H1 (cell line): ENCODE measurements around the gene GNG11. TPM values are rescaled to one million over a fixed set of nuclear protein-coding genes. Genes with fewer than 3 reads are reported as not detected.

Experiments
- CTCF ChIA-PET: fragments of 300-600 bp; sonication (Branson Sonifier 250); formaldehyde crosslinking; loops from one replicate; lab custom pipeline; 2021; ENCODE audit not compliant: partially characterized antibody; lab: Charles Lee
- POLR2A ChIA-PET: fragments of 300-600 bp; sonication (Branson Sonifier 250); formaldehyde crosslinking; loops from one replicate; lab custom pipeline; 2021; ENCODE audit warnings: inconsistent platforms; ENCODE audit not compliant: partially characterized antibody; lab: Charles Lee
- DNase-seq, 2 experiments: peaks; one replicate each; pipeline versions ENCODE4 v3.0.0 to v3.0.0-alpha.2; 2010 to 2022; ENCODE audit warnings: low spot score in 2 of 2, low read depth in 1 of 2, mixed read lengths in 1 of 2
- FAIRE-seq: peaks from 2 replicates; lab custom pipeline; 2011; peaks lifted over from hg19 to GRCh38; lab: Jason Lieb, UNC
- H2AFZ ChIP-seq: 2 replicates; pipeline ENCODE4 v1.8.1; 2012; ENCODE audit warnings: low read length, inconsistent platforms
- H2AK5ac ChIP-seq: 2 replicates; pipeline ENCODE4 v1.6.1; 2013; ENCODE audit warnings: low read depth, low read length
- H2BK120ac ChIP-seq: replicated peaks from 2 replicates; pipeline ENCODE3; 2013; ENCODE audit warnings: low read depth, low read length, inconsistent platforms
- H2BK12ac ChIP-seq: 2 replicates; pipeline ENCODE4 v1.6.1; 2013; ENCODE audit warnings: low read depth, low read length
- H2BK15ac ChIP-seq: 2 replicates; pipeline ENCODE4 v1.6.1; 2013; ENCODE audit warnings: low read length
- H2BK20ac ChIP-seq: 2 replicates; pipeline ENCODE4 v1.6.1; 2013; ENCODE audit warnings: low read length
- H2BK5ac ChIP-seq: 2 replicates; pipeline ENCODE4 v1.6.1; 2013; ENCODE audit warnings: low read depth, low read length
- H3K14ac ChIP-seq: 2 replicates; pipeline ENCODE4 v1.6.1; 2013; ENCODE audit warnings: inconsistent platforms; ENCODE audit not compliant: insufficient read length
- H3K18ac ChIP-seq: 2 replicates; pipeline ENCODE4 v1.6.1; 2013; ENCODE audit warnings: low read length; ENCODE audit errors: extremely low read depth
- H3K23ac ChIP-seq: 2 replicates; pipeline ENCODE4 v1.6.1; 2013; ENCODE audit warnings: inconsistent platforms; ENCODE audit not compliant: insufficient read length
- H3K23me2 ChIP-seq: 2 replicates; pipeline ENCODE4 v1.6.1; 2013; ENCODE audit warnings: low read depth, low read length
- H3K27ac ChIP-seq: 2 replicates; pipeline ENCODE4 v1.6.1; 2011; ENCODE audit warnings: low read depth, low read length, inconsistent platforms
- H3K27me3 ChIP-seq, 4 experiments: replicated peaks in 1 of 4; 1 replicate in 1 of 4; 2 replicates in 3 of 4; pipeline versions ENCODE4 v1.6.1 to v1.8.1; 2011 to 2013; ENCODE audit warnings: low read length in 3 of 4, mild to moderate bottlenecking in 3 of 4, inconsistent platforms in 2 of 4, mixed read lengths in 2 of 4, moderate library complexity in 1 of 4; ENCODE audit not compliant: control insufficient read depth in 3 of 4, insufficient read depth in 3 of 4; ENCODE audit errors: extremely low read depth in 1 of 4
- H3K36me3 ChIP-seq, 4 experiments: 2 replicates each; pipeline versions ENCODE4 v1.6.1 to v1.8.1; 2011 to 2013; ENCODE audit warnings: mild to moderate bottlenecking in 4 of 4, low read length in 3 of 4, moderate library complexity in 2 of 4, control low read depth in 1 of 4, inconsistent platforms in 1 of 4; ENCODE audit not compliant: insufficient read depth in 4 of 4, control insufficient read depth in 2 of 4
- H3K4ac ChIP-seq: replicated peaks from 2 replicates; pipeline ENCODE3; 2013; ENCODE audit warnings: low read length, low read depth, mixed read lengths, inconsistent platforms; ENCODE audit not compliant: insufficient read length
- H3K4me1 ChIP-seq, 4 experiments: replicated peaks in 1 of 4; 1 replicate in 1 of 4; 2 replicates in 3 of 4; pipeline versions ENCODE4 v1.6.1 to v1.8.1; 2011 to 2013; ENCODE audit warnings: low read length in 3 of 4, inconsistent platforms in 2 of 4, mixed read lengths in 1 of 4; ENCODE audit not compliant: insufficient read depth in 4 of 4, control insufficient read depth in 3 of 4
- H3K4me2 ChIP-seq, 2 experiments: 2 replicates each; pipeline versions ENCODE4 v1.6.1 to v1.8.1; 2011 to 2013; ENCODE audit warnings: low read depth in 2 of 2, low read length in 2 of 2, control low read depth in 1 of 2, inconsistent platforms in 1 of 2, mild to moderate bottlenecking in 1 of 2; ENCODE audit not compliant: insufficient read depth in 1 of 2
- H3K4me3 ChIP-seq, 4 experiments: fragments of 200-600, 300-600 bp in 1 of 4; sonication (generic), shearing (Covaris generic), sonication (Bioruptor Twin) in 1 of 4; 2 replicates each; pipeline versions ENCODE4 v1.5.1 to v1.8.1; 2011 to 2016; ENCODE audit warnings: low read length in 4 of 4, low read depth in 3 of 4, control low read depth in 2 of 4, inconsistent platforms in 2 of 4, mild to moderate bottlenecking in 2 of 4, mixed read lengths in 1 of 4, moderate library complexity in 1 of 4; ENCODE audit not compliant: insufficient read depth in 2 of 4; ENCODE audit errors: extremely low read depth in 1 of 4
- H3K56ac ChIP-seq: replicated peaks from 2 replicates; pipeline ENCODE3; 2013; ENCODE audit warnings: low read depth, mild to moderate bottlenecking, mixed read lengths, low read length, inconsistent platforms; ENCODE audit not compliant: insufficient read length
- H3K79me1 ChIP-seq: 2 replicates; pipeline ENCODE4 v1.6.1; 2013; ENCODE audit warnings: low read depth, low read length, control low read depth
- H3K79me2 ChIP-seq, 2 experiments: 2 replicates each; pipeline versions ENCODE4 v1.6.1 to v1.8.1; 2012 to 2013; ENCODE audit warnings: low read length in 2 of 2, mild to moderate bottlenecking in 2 of 2, inconsistent platforms in 1 of 2; ENCODE audit not compliant: insufficient read depth in 2 of 2, control insufficient read depth in 1 of 2
- H3K9ac ChIP-seq, 4 experiments: replicated peaks in 1 of 4; 1 replicate in 1 of 4; 2 replicates in 3 of 4; pipeline versions ENCODE4 v1.6.1 to v1.8.1; 2011 to 2013; ENCODE audit warnings: low read depth in 3 of 4, low read length in 3 of 4, control low read depth in 2 of 4, mild to moderate bottlenecking in 2 of 4, moderate library complexity in 2 of 4, inconsistent platforms in 1 of 4; ENCODE audit errors: extremely low read depth in 1 of 4
- H3K9me3 ChIP-seq, 2 experiments: 2 replicates each; pipeline versions ENCODE4 v1.6.1 to v1.8.1; 2012 to 2013; ENCODE audit warnings: mild to moderate bottlenecking in 2 of 2, moderate library complexity in 2 of 2, control low read depth in 1 of 2, inconsistent platforms in 1 of 2, low read depth in 1 of 2, low read length in 1 of 2, mixed read lengths in 1 of 2; ENCODE audit not compliant: insufficient read depth in 2 of 2
- H4K20me1 ChIP-seq, 2 experiments: replicated peaks in 1 of 2; 2 replicates each; pipeline versions ENCODE3 to v1.8.1; 2011 to 2013; ENCODE audit warnings: inconsistent platforms in 2 of 2, low read length in 2 of 2, mild to moderate bottlenecking in 1 of 2; ENCODE audit not compliant: insufficient read depth in 2 of 2, control insufficient read depth in 1 of 2
- H4K5ac ChIP-seq: 2 replicates; pipeline ENCODE4 v1.6.1; 2013; ENCODE audit warnings: low read length, low read depth, mixed read lengths, inconsistent platforms; ENCODE audit not compliant: insufficient read length
- H4K8ac ChIP-seq: 2 replicates; pipeline ENCODE4 v1.8.0; 2013; ENCODE audit warnings: mild to moderate bottlenecking, moderate library complexity, low read length, inconsistent platforms; ENCODE audit not compliant: insufficient read depth; ENCODE audit errors: extremely low read depth
- H4K91ac ChIP-seq: replicated peaks from 2 replicates; pipeline ENCODE3; 2013; ENCODE audit warnings: low read length, mixed read lengths, inconsistent platforms; ENCODE audit not compliant: insufficient read length
- TAF7 ChIP-seq: optimal IDR thresholded peaks from 2 replicates; pipeline ENCODE3; 2011; ENCODE audit warnings: low read depth, mild to moderate bottlenecking, inconsistent platforms, low read length, moderate library complexity, borderline replicate concordance
- WGBS, 2 experiments: shearing (Covaris generic) in 1 of 2; methylation state at CpG; one replicate each; pipeline versions ENCODE4 v1.1.6 to v1.1.7; 2013 to 2015; ENCODE audit warnings: low lambda C conversion rate in 2 of 2, mixed read lengths in 2 of 2, inconsistent platforms in 1 of 2, low coverage in 1 of 2, missing lambda C conversion rate in 1 of 2; ENCODE audit not compliant: insufficient replicate concordance in 2 of 2, insufficient coverage in 1 of 2, insufficient read length in 1 of 2; ENCODE audit errors: extremely low coverage in 1 of 2, missing lambda C conversion rate in 1 of 2; 5-methylcytosine and 5-hydroxymethylcytosine counted together
- polyA plus RNA-seq, 7 experiments: library from polyadenylated mRNA; depleted of rRNA in 3 of 7; stranded (reverse) in 5 of 7; unstranded in 2 of 7; fragments of >200 nt in 5 of 7; fragments of 200-250 nt in 2 of 7; gene quantifications; 1 replicate in 5 of 7; 2 replicates in 1 of 7; 4 replicates in 1 of 7; pipeline versions ENCODE4 v1.2.1 to v1.2.3, GENCODE V29; 2011 to 2013; ENCODE audit warnings: missing spikeins in 2 of 7, mixed read lengths in 2 of 7
- total RNA-seq: library from RNA; stranded (reverse); fragmentation: NEBNext Ultra II Directional; extraction: Animal tissue kit (Norgen Biotek cat#: 25700); gene quantifications from 2 replicates; pipeline ENCODE4 v1.2.1, GENCODE V29; 2021

The GNG11 gene
- total and polyA plus RNA-seq, 2 of the 8 experiments (the other 6 are each of a cell fraction or from before 2014, with no cell fraction given) = 0.38 to 1.3 TPM

DNA sequence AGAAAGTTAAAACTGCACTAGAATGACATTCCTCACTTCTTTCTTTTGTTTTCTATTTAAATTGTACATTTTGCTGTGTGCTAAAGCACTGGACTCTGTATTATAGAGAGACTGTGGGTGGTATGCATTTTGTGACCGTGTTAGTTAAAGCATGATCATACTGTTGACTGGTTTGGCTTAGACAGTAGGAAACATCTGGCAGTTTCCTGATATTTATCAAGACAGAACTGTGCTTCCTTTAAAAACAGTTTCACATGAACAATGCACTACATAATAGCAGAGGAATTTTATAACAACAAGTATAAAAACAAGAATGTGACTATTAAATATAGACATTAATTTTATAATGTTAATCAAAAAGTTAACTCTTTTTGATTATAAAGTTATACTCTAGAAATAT is 23.1 kb downstream of the GNG11 start:
- POLR2A ChIA-PET = no interaction called here
- H2AFZ ChIP-seq = no peak overlapping the region
- H3K27ac ChIP-seq = no peak overlapping the region
- H3K27me3 ChIP-seq = no peaks in the 10 kb centered on the region
- no peak overlapping the region for H4K8ac ChIP-seq
- no peak overlapping the region for H2BK20ac ChIP-seq
- no peaks in the 10 kb centered on the region for H3K79me2 ChIP-seq
- H2BK5ac ChIP-seq = no peak overlapping the region
- no peaks in the 10 kb centered on the region for H3K36me3 ChIP-seq
- no peak overlapping the region for H2BK15ac ChIP-seq
- TF ChIP-seq TAF7 = no peak
- TF ChIP-seq, all 59 proteins: peak for 0
- Histone ChIP-seq H3K4me2 (no peak overlapping the region), H3K23ac (no peak overlapping the region), H3K4ac (no peak overlapping the region), H4K20me1 (no peaks in the 10 kb centered on the region), H3K14ac (no peak overlapping the region), H3K18ac (no peak overlapping the region), H3K4me3 (no peak overlapping the region), H4K5ac (no peak overlapping the region), H2BK12ac (no peak overlapping the region), H3K23me2 (no peaks in the 10 kb centered on the region; the same call in 1 of the 2 replicates), H3K4me1 (no peaks in the 10 kb centered on the region), H4K91ac (no peak overlapping the region), H3K56ac (no peak overlapping the region), H2BK120ac (no peak overlapping the region), H3K9ac (no peak overlapping the region), H3K9me3 (no peaks in the 10 kb centered on the region), H2AK5ac (no peak overlapping the region), H3K79me1 (no peaks in the 10 kb centered on the region)
- 88% methylated on average over 1 of the region's 1 CpG; no CpG with 5 or more reads in 1 of the 2 experiments for WGBS, 2 experiments
- CTCF ChIA-PET = no interaction called here
- DNase-seq (no peak), FAIRE-seq (no peak)
